Osteocyte (in vitro differentiated cells): ENCODE measurements around the gene PPP1R9A. TPM values are rescaled to one million over a fixed set of nuclear protein-coding genes. Genes with fewer than 3 reads are reported as not detected.

ENCODE experiments used
- DNase-seq: peaks from one replicate; pipeline ENCODE4 v3.0.0; 2021; ENCODE audit warnings: mixed read lengths; ENCODE audit not compliant: unreplicated experiment; ENCODE audit errors: extremely low spot score
- H3K27ac Mint-ChIP-seq: one replicate; pipeline ENCODE4 v1.8.0; 2021; ENCODE audit warnings: mild to moderate bottlenecking, mixed read lengths; ENCODE audit not compliant: unreplicated experiment
- H3K27me3 Mint-ChIP-seq: one replicate; pipeline ENCODE4 v1.8.0; 2021; ENCODE audit warnings: mixed read lengths; ENCODE audit not compliant: unreplicated experiment
- H3K36me3 Mint-ChIP-seq: one replicate; pipeline ENCODE4 v1.8.0; 2021; ENCODE audit warnings: mixed read lengths; ENCODE audit not compliant: unreplicated experiment
- H3K4me1 Mint-ChIP-seq: one replicate; pipeline ENCODE4 v1.8.0; 2021; ENCODE audit warnings: mixed read lengths; ENCODE audit not compliant: unreplicated experiment
- H3K4me3 Mint-ChIP-seq: one replicate; pipeline ENCODE4 v1.8.0; 2021; ENCODE audit warnings: mild to moderate bottlenecking, moderate library complexity, mixed read lengths; ENCODE audit not compliant: unreplicated experiment
- H3K9me3 Mint-ChIP-seq: one replicate; pipeline ENCODE4 v1.8.0; 2021; ENCODE audit warnings: mixed read lengths; ENCODE audit not compliant: unreplicated experiment
- total RNA-seq: library from RNA; stranded (reverse); gene quantifications from 2 replicates; pipeline ENCODE4 v1.2.1, GENCODE V29; 2021
- TF ChIP-seq, protein P1 (sequence below): fragments of 200-600 bp; sonication (generic); IDR thresholded peaks from 2 replicates; pipeline ENCODE4 v1.5.0; 2021; ENCODE audit warnings: antibody characterized with exemption, mild to moderate bottlenecking, moderate library complexity

The PPP1R9A gene
- total RNA-seq, 1 donor from 2014 or later, result 3.4 TPM

DNA sequence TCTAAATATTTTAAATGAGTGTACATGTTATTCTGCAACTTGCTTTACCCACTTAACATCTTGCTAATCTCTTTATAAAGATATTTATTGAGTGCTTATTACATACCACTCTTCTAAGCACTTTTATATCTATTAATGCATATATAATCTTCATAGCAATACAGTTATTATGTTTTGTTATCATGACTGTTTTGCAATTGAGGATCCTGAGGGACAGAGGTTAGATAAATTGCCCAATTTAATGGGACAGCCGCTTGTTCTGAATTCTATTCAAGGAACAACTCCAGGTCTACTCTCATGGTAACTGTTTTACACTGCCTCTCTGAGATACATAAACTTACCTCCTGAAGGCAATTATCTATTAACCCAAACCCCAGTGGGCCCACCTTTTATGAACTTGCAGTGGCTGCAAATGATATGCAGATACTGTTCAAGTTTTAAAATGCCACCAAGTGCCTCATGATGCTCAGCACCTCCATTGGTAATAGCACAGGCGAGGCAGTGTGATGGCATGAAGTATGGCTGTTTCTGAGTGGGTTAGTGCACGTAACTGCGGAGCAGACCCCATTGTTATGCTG is 356.5 kb downstream of the PPP1R9A start:
- Mint-ChIP-seq H3K27me3 (peaks cover 3% of the 10 kb centered on the region), H3K4me1 (peaks cover 6% of the 10 kb centered on the region), H3K36me3 (no peaks in the 10 kb centered on the region), H3K9me3 (no peaks in the 10 kb centered on the region), H3K4me3 (no peak overlapping the region), H3K27ac (no peak overlapping the region)
- TF ChIP-seq, protein P1, sequence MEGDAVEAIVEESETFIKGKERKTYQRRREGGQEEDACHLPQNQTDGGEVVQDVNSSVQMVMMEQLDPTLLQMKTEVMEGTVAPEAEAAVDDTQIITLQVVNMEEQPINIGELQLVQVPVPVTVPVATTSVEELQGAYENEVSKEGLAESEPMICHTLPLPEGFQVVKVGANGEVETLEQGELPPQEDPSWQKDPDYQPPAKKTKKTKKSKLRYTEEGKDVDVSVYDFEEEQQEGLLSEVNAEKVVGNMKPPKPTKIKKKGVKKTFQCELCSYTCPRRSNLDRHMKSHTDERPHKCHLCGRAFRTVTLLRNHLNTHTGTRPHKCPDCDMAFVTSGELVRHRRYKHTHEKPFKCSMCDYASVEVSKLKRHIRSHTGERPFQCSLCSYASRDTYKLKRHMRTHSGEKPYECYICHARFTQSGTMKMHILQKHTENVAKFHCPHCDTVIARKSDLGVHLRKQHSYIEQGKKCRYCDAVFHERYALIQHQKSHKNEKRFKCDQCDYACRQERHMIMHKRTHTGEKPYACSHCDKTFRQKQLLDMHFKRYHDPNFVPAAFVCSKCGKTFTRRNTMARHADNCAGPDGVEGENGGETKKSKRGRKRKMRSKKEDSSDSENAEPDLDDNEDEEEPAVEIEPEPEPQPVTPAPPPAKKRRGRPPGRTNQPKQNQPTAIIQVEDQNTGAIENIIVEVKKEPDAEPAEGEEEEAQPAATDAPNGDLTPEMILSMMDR, result no peak
- DNase-seq, result no peak

DNA sequence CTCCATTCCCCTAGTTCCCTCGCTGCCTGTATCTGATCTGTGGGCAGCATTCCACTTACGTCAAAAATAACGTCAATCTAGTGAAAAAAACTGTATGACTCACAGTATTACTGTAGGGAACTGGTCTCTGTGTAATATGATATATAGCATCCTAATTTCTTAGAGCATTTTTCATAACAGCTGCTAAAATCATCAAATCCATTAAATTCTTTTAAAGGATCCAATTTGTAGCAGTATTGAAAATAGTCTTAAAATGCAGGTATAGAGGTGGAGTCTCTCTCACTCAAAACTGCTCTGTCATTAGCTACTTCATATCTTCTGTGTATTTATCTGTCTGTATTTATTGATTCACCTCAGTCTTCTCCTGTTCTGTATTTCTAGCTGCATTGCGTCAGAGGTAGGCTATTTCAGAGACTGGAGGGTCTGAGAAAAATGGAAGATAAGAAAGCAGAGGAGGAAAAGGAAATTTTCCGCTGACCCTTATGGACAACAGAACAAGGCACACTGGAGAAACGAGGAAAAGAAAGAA is 357.0 kb downstream of the PPP1R9A start:
- no peaks in the 10 kb centered on the region for H3K36me3 Mint-ChIP-seq
- no peak overlapping the region for H3K4me3 Mint-ChIP-seq
- no peak for DNase-seq
- no peaks in the 10 kb centered on the region for H3K9me3 Mint-ChIP-seq
- peaks cover 6% of the 10 kb centered on the region for H3K4me1 Mint-ChIP-seq
- TF ChIP-seq, protein P1, result no peak
- no peak overlapping the region for H3K27ac Mint-ChIP-seq
- H3K27me3 Mint-ChIP-seq, result peaks cover 3% of the 10 kb centered on the region

- TF ChIP-seq, protein P1, result no peak
- H3K4me1 Mint-ChIP-seq, result peaks cover 6% of the 10 kb centered on the region
- no peak overlapping the region for H3K27ac Mint-ChIP-seq
- H3K36me3 Mint-ChIP-seq, result no peaks in the 10 kb centered on the region
- H3K27me3 Mint-ChIP-seq, result peaks cover 3% of the 10 kb centered on the region
- no peak for DNase-seq
- no peaks in the 10 kb centered on the region for H3K9me3 Mint-ChIP-seq
- no peak overlapping the region for H3K4me3 Mint-ChIP-seq
Observed at GRCh38 chr7:95265634-95266033, 358.2 kb downstream of the PPP1R9A start.

DNA sequence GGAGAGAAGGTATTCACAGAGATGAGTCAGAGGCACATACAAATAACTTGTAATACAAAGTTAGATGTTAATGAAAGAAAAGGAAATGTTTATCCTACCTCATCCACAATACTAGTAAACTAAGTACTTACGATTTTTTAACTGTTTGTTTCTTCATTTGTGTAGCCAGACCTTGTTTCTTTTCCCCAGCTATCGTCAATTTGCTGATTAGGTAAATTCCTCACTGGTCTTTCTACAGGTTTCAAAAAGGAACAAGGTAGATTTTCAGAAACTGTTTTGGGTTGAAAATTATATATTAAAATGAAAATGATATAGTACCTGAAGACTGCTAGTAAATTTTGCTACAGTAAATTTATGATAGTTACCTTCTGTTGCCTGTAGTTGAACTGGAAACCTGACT is 360.4 kb downstream of the PPP1R9A start:
- Mint-ChIP-seq H3K4me1 (peaks cover 6% of the 10 kb centered on the region), H3K36me3 (no peaks in the 10 kb centered on the region), H3K4me3 (no peak overlapping the region), H3K9me3 (no peaks in the 10 kb centered on the region), H3K27me3 (peaks cover 3% of the 10 kb centered on the region), H3K27ac (no peak overlapping the region)
- TF ChIP-seq, protein P1, result no peak
- DNase-seq, result no peak

GRCh38 chr7:95269640-95270039 is 362.2 kb downstream of the PPP1R9A start:
- TF ChIP-seq, protein P1, result no peak
- H3K36me3 Mint-ChIP-seq, result no peaks in the 10 kb centered on the region

More at GRCh38 chr7:95269640-95270039, 362.2 kb downstream of the PPP1R9A start:
- Mint-ChIP-seq H3K4me3 (no peak overlapping the region), H3K27ac (no peak overlapping the region), H3K9me3 (no peaks in the 10 kb centered on the region), H3K27me3 (peaks cover 3% of the 10 kb centered on the region), H3K4me1 (peaks cover 1% of the 10 kb centered on the region)
- no peak for DNase-seq
